Posterior vena cava (tissue), 2 donors: Measurements from ENCODE around the gene GOLGA6L22. TPM values are rescaled to one million over a fixed set of nuclear protein-coding genes. Genes with fewer than 3 reads are reported as not detected.
"Not testable (repeated sequence)": the region's sequence is repeated elsewhere in the genome, so short reads cannot be mapped to it uniquely, and the experiment has no call there.

Source experiments
- DNase-seq: peaks from one replicate; pipeline ENCODE4 v3.0.0-alpha.2; 2020; ENCODE audit warnings: low spot score
- intact Hi-C, 2 donors: fragments of 100-400 bp; cut with DNase I; formaldehyde crosslinking; loops; one replicate each; pipeline versions ENCODE4 v1.14.1 to v1.14.2; 2022 to 2023
- long read RNA-seq, 2 donors: library from polyadenylated mRNA; unstranded; transcript quantifications; one replicate each; pipeline ENCODE4 v2.0.0, GENCODE V29; 2020 to 2021
- total RNA-seq, 2 donors: library from RNA; stranded (reverse); fragmentation: NEBNext Ultra II Directional; extraction: Animal tissue kit (Norgen Biotek cat#: 25700); gene quantifications; one replicate each; pipeline ENCODE4 v1.2.1, GENCODE V29; 2021
- donor health status: DM: yes; HTN: yes; CAD: no.
- donor health status: DM: yes; HTN: yes; CAD: no.

The GOLGA6L22 gene, protein sequence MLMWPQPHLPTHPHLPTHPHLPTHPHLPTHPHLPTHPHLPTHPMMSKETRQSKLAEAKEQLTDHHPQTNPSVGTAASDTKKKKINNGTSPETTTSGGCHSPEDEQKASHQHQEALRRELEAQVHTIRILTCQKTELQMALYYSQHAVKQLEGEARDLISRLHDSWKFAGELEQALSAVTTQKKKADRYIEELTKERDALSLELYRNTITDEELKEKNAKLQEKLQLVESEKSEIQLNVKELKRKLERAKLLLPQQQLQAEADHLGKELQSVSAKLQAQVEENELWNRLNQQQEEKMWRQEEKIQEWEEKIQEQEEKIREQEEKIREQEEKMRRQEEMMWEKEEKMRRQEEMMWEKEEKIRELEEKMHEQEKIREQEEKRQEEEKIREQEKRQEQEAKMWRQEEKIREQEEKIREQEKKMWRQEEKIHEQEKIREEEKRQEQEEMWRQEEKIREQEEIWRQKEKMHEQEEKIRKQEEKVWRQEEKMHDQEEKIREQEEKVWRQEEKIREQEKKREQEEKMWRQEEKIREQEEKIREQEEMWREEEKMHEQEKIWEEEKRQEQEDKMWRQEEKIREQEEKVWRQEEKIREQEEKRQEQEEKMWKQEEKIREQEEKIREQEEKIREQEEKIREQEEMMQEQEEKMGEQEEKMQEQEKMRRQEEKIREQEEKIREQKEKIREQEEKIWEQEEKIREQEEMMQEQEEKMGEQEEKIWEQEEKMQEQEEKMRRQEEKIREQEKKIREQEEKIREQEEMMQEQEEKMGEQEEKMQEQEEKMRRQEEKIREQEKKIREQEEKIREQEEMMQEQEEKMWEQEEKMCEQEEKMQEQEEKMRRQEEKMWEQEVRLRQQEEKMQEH
- not detected for total RNA-seq
- long read RNA-seq, donor 1 = 0 reads
- long read RNA-seq, donor 2 = 0 reads

- intact Hi-C loops, DNase-seq: not testable (repeated sequence)
Observed at GRCh38 chr15:22458603-22459002, at the start of gene GOLGA6L22. GOLGA6L22 (plus strand) TSS chr15:22458903; CDS start chr15:22458994, 91 bp downstream.

DNA sequence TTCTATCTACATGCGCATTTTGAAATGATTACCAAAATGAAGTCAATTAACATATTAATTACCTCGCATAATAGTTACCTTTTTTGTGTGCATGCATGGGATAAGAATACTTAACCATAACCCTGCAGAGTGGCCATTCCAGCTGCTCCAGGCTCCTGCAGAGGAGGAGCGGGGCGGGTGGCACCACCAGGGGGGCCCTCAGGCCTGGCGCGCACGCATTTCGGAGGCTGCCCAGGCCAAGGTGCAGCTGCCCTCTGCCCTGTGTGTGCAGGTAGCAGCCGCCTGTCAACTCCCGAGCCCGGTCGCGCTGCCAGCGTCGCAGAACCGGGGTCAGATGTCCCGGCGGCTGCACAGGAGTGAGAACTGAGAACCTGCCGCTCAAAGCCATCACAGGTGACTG lies 41.4 kb upstream of the GOLGA6L22 start:
- DNase-seq, intact Hi-C loops: not testable (repeated sequence)

- DNase-seq, intact Hi-C loops: not testable (repeated sequence)
Observed at GRCh38 chr15:22417795-22418194, 40.9 kb upstream of the GOLGA6L22 start.

DNA sequence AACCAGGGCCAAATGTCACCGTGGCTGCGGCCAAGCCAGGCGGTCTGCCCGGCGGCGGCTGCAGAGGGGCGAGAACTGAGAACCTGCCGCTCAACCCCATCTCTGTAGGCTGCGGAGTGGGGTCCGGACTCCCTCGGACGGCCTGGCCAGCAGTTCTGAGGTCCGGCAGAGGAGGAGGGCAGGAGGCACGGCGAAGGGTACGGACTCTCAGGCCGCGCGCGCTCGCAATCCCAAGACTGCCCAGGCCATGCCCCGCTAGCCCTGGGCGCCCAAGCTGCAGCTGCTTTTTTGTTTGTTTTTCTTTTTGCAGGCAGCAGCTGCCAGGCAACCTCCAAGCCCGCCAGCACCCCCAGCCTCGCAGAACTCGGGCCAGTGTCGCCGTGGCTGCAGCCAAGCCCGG lies 40.5 kb upstream of the GOLGA6L22 start:
- DNase-seq, intact Hi-C loops: not testable (repeated sequence)

DNA sequence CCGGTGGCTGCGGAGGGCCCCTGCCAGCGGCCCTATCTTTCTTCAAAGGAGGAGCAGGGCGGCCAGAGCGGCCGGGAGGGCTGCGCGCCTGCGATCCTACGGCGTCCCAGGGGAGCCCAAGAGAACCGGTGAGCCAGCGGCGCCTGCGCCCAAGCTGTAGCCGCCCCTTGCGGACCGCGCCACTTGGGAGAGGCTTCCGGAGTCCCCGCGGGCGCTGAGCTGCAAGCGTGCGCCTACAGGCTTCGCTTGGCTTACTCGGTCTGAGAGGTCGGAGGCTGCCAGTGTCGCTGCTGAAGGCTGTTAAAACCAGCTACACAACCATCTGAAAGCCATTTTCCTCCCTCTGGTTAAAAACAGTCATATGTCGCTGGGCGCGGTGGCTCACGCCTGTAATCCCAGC lies 40.0 kb upstream of the GOLGA6L22 start:
- intact Hi-C loops = not testable (repeated sequence)
- DNase-seq = peak; percentile 69

DNA sequence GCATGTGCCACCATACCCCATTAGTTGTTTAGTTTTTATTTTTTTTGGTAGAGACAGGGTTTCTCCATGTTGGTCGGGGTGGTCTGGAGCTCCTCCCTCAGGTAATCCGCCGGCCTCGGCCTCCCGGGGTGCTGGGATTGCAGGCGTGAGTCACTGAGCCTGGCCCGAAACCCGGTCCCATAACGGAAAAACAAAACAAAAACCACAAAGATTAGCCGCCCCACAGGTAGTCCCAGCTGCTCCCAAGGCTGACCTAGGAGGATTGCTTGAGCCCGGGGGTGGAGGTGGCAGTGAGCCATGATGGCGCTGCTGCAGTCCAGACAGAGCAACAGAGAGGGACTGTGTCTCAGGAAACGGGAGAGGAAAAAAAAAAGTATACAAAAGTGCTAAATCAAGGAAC lies 38.4 kb upstream of the GOLGA6L22 start:
- intact Hi-C loops = not testable (repeated sequence)

DNA sequence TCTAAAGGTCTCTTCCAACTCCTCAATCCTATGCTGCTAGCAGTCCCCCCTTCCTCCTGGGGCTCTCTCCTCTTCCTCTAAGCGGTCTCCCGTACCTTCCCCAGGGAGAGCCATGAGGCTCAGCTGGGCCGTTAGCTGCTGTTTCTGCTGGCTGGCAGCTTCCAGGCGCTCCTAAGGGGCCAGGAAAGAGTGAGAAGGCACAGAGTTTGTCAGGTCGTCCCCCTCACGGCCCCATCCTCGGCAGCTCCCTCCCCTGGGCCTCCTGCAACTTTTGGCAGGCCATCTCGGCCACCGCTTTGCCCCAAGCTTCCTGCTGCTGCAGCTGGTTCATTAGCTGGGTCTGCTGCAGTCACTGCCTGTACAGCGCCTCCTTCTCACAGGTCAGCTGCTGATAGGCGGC lies 29.3 kb upstream of the GOLGA6L22 start:
- intact Hi-C loops = not testable (repeated sequence)
- DNase-seq = peak; percentile 64

More for the DNA sequence above, 38.4 kb upstream of the GOLGA6L22 start:
- peak; percentile 61 for DNase-seq

DNA sequence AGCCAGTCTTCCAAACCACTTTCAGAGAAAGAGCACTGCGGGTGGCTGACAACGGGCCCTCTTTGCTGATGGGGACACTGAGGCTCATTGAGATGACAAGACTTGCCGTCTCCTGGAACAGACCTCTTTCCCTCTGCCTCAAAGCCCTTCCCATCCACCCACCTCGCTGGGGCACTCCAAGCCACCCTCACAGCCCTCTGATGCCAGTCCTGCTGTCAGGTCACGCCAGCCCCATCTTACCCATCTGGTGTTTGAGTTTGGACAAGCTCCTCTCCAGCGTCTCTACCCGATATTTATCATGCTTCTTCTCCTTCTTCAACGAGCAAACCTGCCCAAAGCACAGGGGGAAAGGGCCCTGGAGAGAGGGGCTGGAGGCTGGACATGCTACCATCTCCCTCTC lies 27.0 kb upstream of the GOLGA6L22 start:
- DNase-seq, intact Hi-C loops: not testable (repeated sequence)

DNA sequence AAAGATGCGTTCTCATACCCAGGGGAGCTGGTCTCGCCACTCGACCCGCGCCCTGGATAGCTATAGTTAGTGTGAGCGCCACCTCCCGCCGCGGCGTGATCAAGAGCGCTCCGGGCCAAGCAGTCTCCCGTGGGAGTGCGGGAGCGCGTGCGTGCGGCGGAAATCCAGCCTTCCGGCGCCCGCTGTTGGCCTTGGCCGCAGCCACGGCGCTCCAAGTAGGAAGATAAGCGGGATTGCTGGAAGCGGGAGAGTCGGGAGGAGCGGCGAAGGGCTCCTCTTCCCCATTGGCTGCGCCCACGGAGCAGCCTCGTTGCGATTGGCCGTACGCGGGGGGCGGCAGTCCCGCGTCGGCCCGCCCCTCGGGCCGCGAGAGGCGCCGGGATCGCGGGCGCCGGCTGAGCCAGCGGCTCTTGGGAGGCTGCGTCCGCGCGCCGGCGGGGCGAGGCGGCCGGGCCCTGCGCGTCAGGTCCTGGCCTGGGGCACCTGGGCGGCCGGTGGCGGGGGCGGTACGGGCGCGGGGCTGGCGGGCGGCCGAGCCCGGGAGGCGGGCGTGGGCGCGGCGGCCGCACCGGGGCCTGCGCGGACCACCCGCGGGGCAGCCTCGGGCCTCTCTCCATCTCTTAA lies 35.9 kb downstream of the GOLGA6L22 start:
- DNase-seq = peak; percentile 88
- intact Hi-C loops = not testable (repeated sequence)

GRCh38 chr15:22497200-22497599 lies 38.5 kb downstream of the GOLGA6L22 start:
- intact Hi-C loops, DNase-seq: not testable (repeated sequence)

GRCh38 chr15:22498220-22498925 lies 39.7 kb downstream of the GOLGA6L22 start:
- DNase-seq, intact Hi-C loops: not testable (repeated sequence)

DNA sequence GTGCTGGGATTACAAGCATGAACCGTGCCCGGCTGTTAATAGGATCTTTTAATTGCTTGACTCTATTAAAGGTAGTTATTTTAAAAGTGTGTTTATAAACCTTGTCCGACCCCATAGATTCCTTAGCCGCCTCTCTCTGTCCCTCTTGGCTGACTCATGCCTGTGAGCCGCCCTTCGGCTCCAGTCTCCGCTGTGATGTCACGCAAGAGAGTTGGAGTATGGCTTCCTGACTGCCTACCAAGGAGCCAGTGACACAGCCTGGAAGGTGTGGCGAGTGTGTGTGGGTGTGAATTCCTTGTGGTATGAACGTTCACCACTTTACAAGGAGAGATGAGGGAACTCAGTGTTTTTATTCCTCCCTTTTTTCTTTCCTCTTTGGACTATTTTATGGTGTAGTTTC lies 43.6 kb downstream of the GOLGA6L22 start:
- DNase-seq, intact Hi-C loops: not testable (repeated sequence)

DNA sequence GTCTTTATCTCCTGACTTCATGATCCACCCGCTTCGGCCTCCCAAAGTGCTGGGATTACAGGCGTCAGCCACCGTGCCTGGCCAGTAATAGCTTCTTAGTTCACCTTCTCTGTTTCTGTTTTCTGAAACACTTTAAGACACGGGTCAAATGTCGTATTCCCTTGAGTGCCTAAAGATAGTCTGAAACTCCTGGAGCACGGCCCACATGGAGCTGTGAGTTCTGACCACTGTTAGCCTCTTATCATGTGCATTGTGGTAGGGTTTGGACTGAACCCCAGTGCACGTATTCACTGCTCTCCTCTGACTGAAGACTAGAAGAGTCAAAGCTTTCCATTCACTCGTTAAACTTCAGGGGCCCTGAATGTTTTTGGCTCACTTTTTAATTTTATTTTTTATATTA lies 48.3 kb downstream of the GOLGA6L22 start:
- intact Hi-C loops, DNase-seq: not testable (repeated sequence)

- intact Hi-C loops = not testable (repeated sequence)
Observed at GRCh38 chr15:22516140-22516539, 57.4 kb downstream of the GOLGA6L22 start.

More at GRCh38 chr15:22516140-22516539, 57.4 kb downstream of the GOLGA6L22 start:
- DNase-seq = not testable (repeated sequence)
